Body of pancreas (tissue), 4 donors: Measurements from ENCODE around the gene SLC25A29. TPM values are rescaled to one million over a fixed set of nuclear protein-coding genes. Genes with fewer than 3 reads are reported as not detected.

Source experiments
- ATAC-seq: fragments of 150-250 bp; one replicate; pipeline ENCODE4 v1.9.1; 2016
- DNase-seq, 4 donors: peaks; one replicate each; pipeline ENCODE4 v3.0.0-alpha.2; 2019
- H3K27ac ChIP-seq, 4 donors: fragments of 200-600 bp; sonication (generic); 1 replicate in 3 of 4; 2 replicates in 1 of 4; pipeline versions ENCODE4 v1.5.1 to v1.6.1; 2016 to 2019; ENCODE audit warnings: mild to moderate bottlenecking in 1 of 4, mixed read lengths in 1 of 4, moderate library complexity in 1 of 4
- H3K27me3 ChIP-seq, 2 donors: fragments of 200-600 bp; sonication (generic); one replicate each; pipeline ENCODE4 v1.6.0; 2016; ENCODE audit warnings: mild to moderate bottlenecking in 1 of 2
- H3K36me3 ChIP-seq, 2 donors: fragments of 200-600 bp; sonication (generic); replicated peaks in 1 of 2; 2 replicates each; pipeline ENCODE4 v1.5.1; 2016; ENCODE audit warnings: low read depth in 2 of 2; ENCODE audit not compliant: insufficient read depth in 1 of 2
- H3K4me1 ChIP-seq: fragments of 200-600 bp; sonication (generic); one replicate; pipeline ENCODE4 v1.6.0; 2016
- H3K4me3 ChIP-seq, 2 donors: fragments of 200-600 bp; sonication (generic); 1 replicate in 1 of 2; 2 replicates in 1 of 2; pipeline ENCODE4 v1.5.1; 2016 to 2019
- H3K9me3 ChIP-seq, 3 donors: fragments of 200-600 bp; sonication (generic); 1 replicate in 2 of 3; 2 replicates in 1 of 3; pipeline ENCODE4 v1.5.1; 2016
- CTCF ChIP-seq, 7 experiments: fragments of 450-650 bp in 4 of 7; fragments of 200-600 bp in 3 of 7; sonication (generic) in 3 of 7; IDR thresholded peaks; one replicate each; pipeline ENCODE4 v1.5.1; 2016 to 2019; ENCODE audit warnings: antibody characterized with exemption in 7 of 7
- POLR2A ChIP-seq, 3 donors: fragments of 450-650 bp; IDR thresholded peaks; one replicate each; pipeline ENCODE4 v1.6.1; 2016; ENCODE audit warnings: antibody characterized with exemption in 3 of 3, mild to moderate bottlenecking in 2 of 3
- WGBS, 2 donors: methylation state at CpG; one replicate each; pipeline ENCODE4 v1.1.5; 2017; 5-methylcytosine and 5-hydroxymethylcytosine counted together
- intact Hi-C: fragments of 100-400 bp; cut with DNase I; formaldehyde crosslinking; loops from one replicate; pipeline ENCODE4 v1.15.1; 2023
- total RNA-seq, 2 donors: library from RNA; depleted of rRNA; stranded (reverse); fragments of >200 nt; gene quantifications; one replicate each; pipeline ENCODE4 v1.1.0, GENCODE V29; 2016

The SLC25A29 gene
- total RNA-seq, 2 donors from 2014 or later, result 25.2 to 63.9 TPM

DNA sequence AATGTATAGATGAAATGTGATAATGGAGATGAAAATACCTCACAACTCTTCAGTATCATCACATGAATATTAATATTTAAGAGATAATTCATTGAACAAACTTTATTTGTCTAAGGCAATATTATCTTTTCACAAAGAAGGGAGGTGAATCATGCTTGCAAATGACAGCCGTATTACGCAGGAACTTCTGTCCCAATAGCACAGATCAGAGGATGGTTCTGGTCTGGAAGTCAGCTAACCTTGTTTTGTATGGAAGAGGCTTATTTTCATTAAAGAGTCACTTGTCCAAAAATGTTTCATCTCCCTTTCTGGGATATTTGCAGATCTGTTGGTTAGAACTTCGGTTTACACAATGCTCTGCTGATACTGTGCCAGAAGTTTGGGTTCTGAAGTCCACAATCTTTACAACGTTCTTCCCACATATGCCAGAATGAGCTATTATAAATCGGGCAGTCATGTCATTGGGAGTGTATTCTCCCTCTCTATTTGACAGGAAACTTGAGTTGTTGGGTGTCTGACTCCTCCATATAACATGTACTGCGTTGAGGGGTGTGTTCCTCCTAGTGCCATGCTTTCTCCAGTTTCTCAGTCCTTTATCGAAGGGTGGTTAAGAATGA is 37.5 kb downstream of the SLC25A29 start:
- no peak for TF ChIP-seq POLR2A (IDR thresholded peaks at IDR 0.05)
- no peak for TF ChIP-seq CTCF (IDR thresholded peaks at IDR 0.05)
- Histone ChIP-seq H3K9me3 (no peaks in the 10 kb centered on the region), H3K27me3 (no peaks in the 10 kb centered on the region), H3K4me3 (no peak overlapping the region), H3K36me3 (no peaks in the 10 kb centered on the region), H3K4me1 (peaks cover 21% of the 10 kb centered on the region), H3K27ac (no peak overlapping the region)
- 44 to 47% methylated on average over 7 of the region's 7 CpGs for WGBS, 2 donors
- no peak for DNase-seq
- no peak for ATAC-seq
- intact Hi-C loops, result no loop called here

GRCh38 chr14:100267990-100268389 is 38.3 kb downstream of the SLC25A29 start:
- H3K27me3 ChIP-seq, result no peaks in the 10 kb centered on the region
- ATAC-seq (no peak), DNase-seq (no peak)
- peaks cover 21% of the 10 kb centered on the region for H3K4me1 ChIP-seq
- intact Hi-C loops, result no loop called here
- TF ChIP-seq CTCF (IDR thresholded peaks at IDR 0.05) (no peak), POLR2A (IDR thresholded peaks at IDR 0.05) (no peak)
- WGBS, 2 donors, result 88 to 90% methylated on average over 3 to 7 of the region's 7 CpGs
- no peak overlapping the region for H3K27ac ChIP-seq
- peaks cover 0 to under 1% of the 10 kb centered on the region in 2 donors for H3K36me3 ChIP-seq
- H3K9me3 ChIP-seq, result no peaks in the 10 kb centered on the region
- H3K4me3 ChIP-seq, result no peak overlapping the region

DNA sequence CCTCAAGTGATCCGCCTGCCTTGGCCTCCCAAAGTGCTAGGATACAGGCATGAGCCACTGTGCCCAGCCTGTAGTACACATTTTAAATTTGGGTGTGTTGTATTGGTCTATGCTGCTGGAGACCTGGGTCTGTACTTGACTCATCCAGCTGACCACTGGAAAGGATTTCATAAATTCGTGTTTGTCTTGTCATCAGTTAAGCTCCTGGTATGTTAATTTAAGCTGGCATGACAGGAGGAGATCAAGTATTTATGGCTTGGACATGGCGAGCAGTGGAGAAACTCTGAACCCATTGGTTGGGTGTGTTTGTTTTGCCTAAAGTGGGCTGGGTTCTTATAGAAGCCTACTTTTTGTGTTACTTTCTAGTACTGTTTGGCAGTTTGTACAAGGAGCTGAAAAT is 43.1 kb downstream of the SLC25A29 start:
- ATAC-seq (no peak), DNase-seq (no peak)
- no peak overlapping the region for H3K27ac ChIP-seq
- intact Hi-C loops, result no loop called here
- no peaks in the 10 kb centered on the region for H3K9me3 ChIP-seq
- peaks cover 22% of the 10 kb centered on the region for H3K4me1 ChIP-seq
- no peaks in the 10 kb centered on the region for H3K27me3 ChIP-seq
- 85 to 89% methylated on average over 3 of the region's 3 CpGs for WGBS, 2 donors
- H3K4me3 ChIP-seq, result no peak overlapping the region
- TF ChIP-seq POLR2A (IDR thresholded peaks at IDR 0.05), result no peak
- no peak for TF ChIP-seq CTCF (IDR thresholded peaks at IDR 0.05)
- H3K36me3 ChIP-seq, result peaks cover 0 to 3% of the 10 kb centered on the region in 2 donors

GRCh38 chr14:100262545-100262944 is 43.7 kb downstream of the SLC25A29 start:
- intact Hi-C loops, result no loop called here
- no peak for ATAC-seq
- Histone ChIP-seq H3K4me1 (peaks cover 27% of the 10 kb centered on the region), H3K36me3 (peaks cover 0 to 3% of the 10 kb centered on the region in 2 donors), H3K4me3 (no peak overlapping the region), H3K27me3 (no peaks in the 10 kb centered on the region), H3K27ac (no peak overlapping the region), H3K9me3 (no peaks in the 10 kb centered on the region)
- TF ChIP-seq CTCF (IDR thresholded peaks at IDR 0.05) (no peak), POLR2A (IDR thresholded peaks at IDR 0.05) (no peak)
- DNase-seq, result no peak
- 67 to 76% methylated on average over 5 of the region's 5 CpGs for WGBS, 2 donors

- Histone ChIP-seq H3K36me3 (peaks cover 0 to 3% of the 10 kb centered on the region in 2 donors), H3K4me1 (peaks cover 24% of the 10 kb centered on the region), H3K27ac (no peak overlapping the region), H3K27me3 (no peaks in the 10 kb centered on the region), H3K9me3 (no peaks in the 10 kb centered on the region), H3K4me3 (no peak overlapping the region)
- DNase-seq (no peak), ATAC-seq (no peak)
- WGBS, 2 donors, result 92 to 93% methylated on average over 3 of the region's 3 CpGs
- TF ChIP-seq CTCF (IDR thresholded peaks at IDR 0.05) (no peak), POLR2A (IDR thresholded peaks at IDR 0.05) (no peak)
- intact Hi-C loops, result no loop called here
Measured at GRCh38 chr14:100261621-100262020, 44.6 kb downstream of the SLC25A29 start.
